Osteoblast (primary cell): Measurements from ENCODE around the gene ARL4D. TPM values are rescaled to one million over a fixed set of nuclear protein-coding genes. Genes with fewer than 3 reads are reported as not detected.

Source experiments
- DNase-seq: peaks from one replicate; pipeline ENCODE4 v3.0.0; 2011; ENCODE audit warnings: low spot score, mixed read lengths; ENCODE audit not compliant: insufficient read length; ENCODE audit errors: missing footprints
- H2AFZ ChIP-seq: 2 replicates; pipeline ENCODE4 v1.6.0; 2011; ENCODE audit warnings: mild to moderate bottlenecking, low read length
- H3K27ac ChIP-seq: 2 replicates; pipeline ENCODE4 v1.5.1; 2011; ENCODE audit warnings: mild to moderate bottlenecking, low read depth, low read length, moderate library complexity
- H3K27me3 ChIP-seq: 2 replicates; pipeline ENCODE4 v1.6.0; 2012; ENCODE audit warnings: mild to moderate bottlenecking, control low read depth, inconsistent platforms, low read length, moderate library complexity; ENCODE audit not compliant: insufficient read depth
- H3K36me3 ChIP-seq: 2 replicates; pipeline ENCODE4 v1.5.1; 2011; ENCODE audit warnings: mild to moderate bottlenecking, low read length, control low read depth, moderate library complexity; ENCODE audit not compliant: insufficient read depth
- H3K4me1 ChIP-seq: 2 replicates; pipeline ENCODE4 v1.5.1; 2011; ENCODE audit warnings: mild to moderate bottlenecking, low read length, control low read depth, moderate library complexity; ENCODE audit not compliant: insufficient read depth
- H3K4me2 ChIP-seq: 2 replicates; pipeline ENCODE4 v1.6.0; 2011; ENCODE audit warnings: mild to moderate bottlenecking, low read length; ENCODE audit not compliant: insufficient read depth
- H3K4me3 ChIP-seq: fragments of 200-600 bp; sonication (generic); 3 replicates; pipeline ENCODE4 v1.5.1; 2012; ENCODE audit warnings: mild to moderate bottlenecking, low read length, inconsistent platforms; ENCODE audit not compliant: insufficient read depth
- H3K79me2 ChIP-seq: 2 replicates; pipeline ENCODE4 v1.6.0; 2012; ENCODE audit warnings: mild to moderate bottlenecking, low read length, control low read depth, inconsistent platforms; ENCODE audit not compliant: insufficient read depth
- H3K9me3 ChIP-seq: 2 replicates; pipeline ENCODE4 v1.5.1; 2011; ENCODE audit warnings: low read depth, low read length, control low read depth
- H4K20me1 ChIP-seq: 2 replicates; pipeline ENCODE4 v1.6.0; 2012; ENCODE audit warnings: mild to moderate bottlenecking, low read length, control low read depth; ENCODE audit not compliant: insufficient read depth
- total RNA-seq: library from RNA; depleted of rRNA; stranded (reverse); fragments of >200 nt; gene quantifications from 2 replicates; pipeline ENCODE4 v1.2.3, GENCODE V29; 2012
- TF ChIP-seq, protein P1 (sequence below): IDR thresholded peaks from 2 replicates; pipeline ENCODE4 v1.5.1; 2011; ENCODE audit warnings: mild to moderate bottlenecking, low read depth, low read length, moderate library complexity; ENCODE audit errors: extremely low read depth

ARL4D gene
- total RNA-seq, 1 donor: 18.8 TPM

DNA sequence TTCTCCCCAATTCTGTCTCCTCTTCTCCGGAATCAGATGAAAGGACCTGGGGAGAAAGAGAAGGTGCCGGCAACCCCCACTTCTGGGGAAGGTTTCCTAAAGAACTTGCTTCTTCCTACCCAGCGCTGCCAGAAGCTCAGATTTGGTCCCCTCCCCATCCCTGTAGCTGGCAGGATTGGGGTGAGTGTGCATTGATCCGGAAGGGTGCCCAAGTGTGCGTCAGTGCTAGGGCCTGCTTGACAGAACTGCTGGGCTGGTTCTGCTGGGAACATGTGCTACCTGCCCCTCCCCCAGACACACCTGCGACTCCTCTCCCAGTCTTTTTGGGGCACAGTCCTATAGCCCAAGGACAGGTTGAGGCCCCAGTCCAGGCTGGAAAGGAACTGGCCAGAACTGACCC is 3.3 kb downstream of the ARL4D start:
- Histone ChIP-seq H3K9me3 (no peaks in the 10 kb centered on the region), H2AFZ (no peak overlapping the region), H3K4me2 (peak overlapping the region; percentile 98), H4K20me1 (peaks cover 7% of the 10 kb centered on the region), H3K27ac (peak overlapping the region; percentile 96), H3K4me1 (peaks cover 42% of the 10 kb centered on the region), H3K4me3 (no peak overlapping the region), H3K27me3 (no peaks in the 10 kb centered on the region), H3K36me3 (peaks cover 5% of the 10 kb centered on the region), H3K79me2 (peaks cover 41% of the 10 kb centered on the region)
- no peak for DNase-seq
- TF ChIP-seq, protein P1, sequence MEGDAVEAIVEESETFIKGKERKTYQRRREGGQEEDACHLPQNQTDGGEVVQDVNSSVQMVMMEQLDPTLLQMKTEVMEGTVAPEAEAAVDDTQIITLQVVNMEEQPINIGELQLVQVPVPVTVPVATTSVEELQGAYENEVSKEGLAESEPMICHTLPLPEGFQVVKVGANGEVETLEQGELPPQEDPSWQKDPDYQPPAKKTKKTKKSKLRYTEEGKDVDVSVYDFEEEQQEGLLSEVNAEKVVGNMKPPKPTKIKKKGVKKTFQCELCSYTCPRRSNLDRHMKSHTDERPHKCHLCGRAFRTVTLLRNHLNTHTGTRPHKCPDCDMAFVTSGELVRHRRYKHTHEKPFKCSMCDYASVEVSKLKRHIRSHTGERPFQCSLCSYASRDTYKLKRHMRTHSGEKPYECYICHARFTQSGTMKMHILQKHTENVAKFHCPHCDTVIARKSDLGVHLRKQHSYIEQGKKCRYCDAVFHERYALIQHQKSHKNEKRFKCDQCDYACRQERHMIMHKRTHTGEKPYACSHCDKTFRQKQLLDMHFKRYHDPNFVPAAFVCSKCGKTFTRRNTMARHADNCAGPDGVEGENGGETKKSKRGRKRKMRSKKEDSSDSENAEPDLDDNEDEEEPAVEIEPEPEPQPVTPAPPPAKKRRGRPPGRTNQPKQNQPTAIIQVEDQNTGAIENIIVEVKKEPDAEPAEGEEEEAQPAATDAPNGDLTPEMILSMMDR: no peak

DNA sequence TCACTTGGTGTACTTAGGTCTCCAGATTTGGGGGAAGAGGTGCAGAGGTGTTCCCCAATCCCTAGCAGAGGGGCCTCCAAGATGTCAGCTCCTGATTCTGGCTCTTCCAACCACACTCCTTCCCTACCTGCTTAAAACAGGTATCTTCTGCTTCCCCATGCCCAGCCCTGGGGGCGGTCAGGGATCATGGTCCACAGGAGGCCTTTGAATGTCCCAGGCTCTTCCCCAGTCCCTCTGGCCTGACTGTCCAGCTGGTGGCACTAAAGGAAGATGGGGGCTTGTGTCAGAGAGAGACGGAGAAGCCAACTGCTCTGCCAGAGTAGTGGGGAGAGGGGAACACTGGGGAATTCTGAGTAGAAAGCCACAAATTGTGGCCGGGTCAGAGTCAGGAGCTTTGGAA is 3.8 kb downstream of the ARL4D start:
- TF ChIP-seq, protein P1: no peak
- Histone ChIP-seq H3K4me3 (no peak overlapping the region), H3K4me1 (peaks cover 44% of the 10 kb centered on the region), H3K27ac (peak overlapping the region; percentile 96), H3K79me2 (peaks cover 41% of the 10 kb centered on the region), H3K36me3 (peaks cover 5% of the 10 kb centered on the region), H2AFZ (no peak overlapping the region), H3K27me3 (no peaks in the 10 kb centered on the region), H3K9me3 (no peaks in the 10 kb centered on the region), H3K4me2 (no peak overlapping the region), H4K20me1 (peaks cover 7% of the 10 kb centered on the region)
- no peak for DNase-seq

DNA sequence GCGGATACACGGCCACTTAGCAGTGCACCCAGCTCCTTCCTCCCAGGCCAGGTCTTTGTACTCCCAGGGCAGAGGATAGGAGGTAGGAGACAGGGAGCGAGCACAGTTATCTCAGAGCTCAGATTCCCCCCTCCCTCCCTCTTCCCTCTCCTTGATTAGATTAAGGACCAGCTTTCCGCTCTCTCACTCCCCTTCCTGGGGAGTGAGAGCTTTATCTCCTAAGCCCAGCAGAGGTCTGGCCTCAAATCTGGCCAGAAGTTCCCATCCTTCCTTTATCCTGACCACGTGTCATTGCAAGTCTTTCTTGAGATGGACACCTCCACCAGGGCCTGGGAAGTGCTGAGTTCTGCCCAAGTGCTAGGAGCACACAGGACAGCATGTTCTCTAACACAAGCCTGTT is 5.1 kb downstream of the ARL4D start:
- peaks cover 42% of the 10 kb centered on the region for H3K4me1 ChIP-seq

DNA sequence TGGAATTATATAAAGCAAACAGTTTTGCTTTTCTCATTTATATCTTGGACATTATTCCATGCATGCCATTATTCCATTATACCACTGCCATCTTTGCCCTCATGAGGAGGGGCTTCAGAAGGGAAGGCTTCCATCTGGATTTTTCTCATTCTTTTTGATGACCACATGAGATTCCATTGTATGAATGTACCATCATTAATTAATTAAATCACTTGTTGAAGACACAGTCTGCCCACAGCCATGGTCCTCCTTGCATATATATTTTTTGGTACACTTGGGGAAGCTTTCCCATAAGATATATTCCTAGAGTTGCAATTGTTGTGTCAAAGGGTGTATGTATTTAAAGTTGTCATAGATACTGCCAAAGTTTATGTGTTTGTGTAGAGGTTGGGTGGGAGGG is 7.1 kb downstream of the ARL4D start:
- H3K36me3 ChIP-seq: no peaks in the 10 kb centered on the region
- no peak for DNase-seq
- H4K20me1 ChIP-seq: no peaks in the 10 kb centered on the region
- no peaks in the 10 kb centered on the region for H3K9me3 ChIP-seq
- H3K27ac ChIP-seq: no peak overlapping the region
- peaks cover 39% of the 10 kb centered on the region for H3K4me1 ChIP-seq
- TF ChIP-seq, protein P1: no peak
- H3K4me3 ChIP-seq: no peak overlapping the region
- H3K4me2 ChIP-seq: no peak overlapping the region
- H2AFZ ChIP-seq: no peak overlapping the region
- peaks cover 18% of the 10 kb centered on the region for H3K79me2 ChIP-seq
- H3K27me3 ChIP-seq: no peaks in the 10 kb centered on the region

More for the DNA sequence above, 5.1 kb downstream of the ARL4D start:
- Histone ChIP-seq H3K36me3 (peaks cover 5% of the 10 kb centered on the region), H3K79me2 (peaks cover 38% of the 10 kb centered on the region), H3K4me3 (no peak overlapping the region), H3K9me3 (no peaks in the 10 kb centered on the region), H3K27me3 (no peaks in the 10 kb centered on the region), H4K20me1 (peaks cover 7% of the 10 kb centered on the region), H2AFZ (no peak overlapping the region), H3K4me2 (no peak overlapping the region), H3K27ac (no peak overlapping the region)
- no peak for DNase-seq
- TF ChIP-seq, protein P1: no peak
